CD4-positive, alpha-beta T cell treated with Interleukin-21 for 1 hour (primary cell): Measurements from ENCODE around the gene SRGAP2C.
"Not testable (repeated sequence)": the region's sequence is repeated elsewhere in the genome, so short reads cannot be mapped to it uniquely, and the experiment has no call there.

Experiments used
- DNase-seq: peaks from one replicate; pipeline ENCODE4 v3.0.0-alpha.2; 2020

The SRGAP2C gene

DNA sequence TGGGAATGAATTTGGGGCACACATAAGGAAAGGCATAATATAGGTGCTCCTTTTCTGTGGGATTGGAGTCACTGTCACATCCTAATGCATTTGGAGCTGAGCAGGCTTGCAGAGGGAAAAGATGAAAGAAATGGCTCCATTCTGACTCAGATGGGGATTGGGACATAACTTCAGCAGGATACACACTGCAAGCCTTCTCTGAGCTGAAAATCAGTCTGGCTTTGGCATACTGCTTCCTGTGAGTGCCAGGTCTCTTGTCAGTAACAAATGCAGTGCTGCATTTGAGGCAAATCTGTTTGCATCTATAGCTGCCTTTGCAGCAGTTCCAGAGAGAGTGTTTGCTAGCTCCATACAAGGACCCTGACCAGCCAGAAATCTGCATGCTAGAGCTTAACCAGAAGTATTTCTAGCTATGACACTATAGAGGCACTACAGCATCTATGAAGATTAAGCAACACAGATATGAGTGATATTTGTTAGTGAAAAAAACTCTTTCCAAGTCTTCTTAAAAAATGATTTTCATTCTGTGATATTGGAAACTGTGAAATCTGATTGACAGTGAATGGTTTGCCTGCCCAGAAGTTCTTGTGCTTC lies 98.9 kb downstream of the SRGAP2C start:
- not testable (repeated sequence) for DNase-seq

DNA sequence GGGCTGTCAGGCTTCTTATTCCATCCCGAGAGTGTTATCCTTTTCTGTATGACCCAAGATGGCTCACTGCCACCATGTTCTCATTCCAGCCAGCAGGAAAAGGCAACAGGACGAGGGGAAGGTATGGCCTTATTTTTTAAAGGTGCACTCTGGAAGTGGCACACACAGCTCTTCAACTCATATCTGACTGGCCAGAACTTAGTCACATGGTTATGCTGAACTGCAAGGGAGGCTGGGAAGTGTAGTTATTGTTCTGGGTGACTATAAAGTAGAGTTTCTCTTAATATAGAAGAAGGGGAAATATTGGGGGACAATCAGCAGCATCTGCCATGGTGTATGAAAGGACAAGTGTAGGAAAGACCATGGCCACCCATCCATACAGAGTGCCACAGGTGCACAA lies 107.8 kb downstream of the SRGAP2C start:
- not testable (repeated sequence) for DNase-seq

DNA sequence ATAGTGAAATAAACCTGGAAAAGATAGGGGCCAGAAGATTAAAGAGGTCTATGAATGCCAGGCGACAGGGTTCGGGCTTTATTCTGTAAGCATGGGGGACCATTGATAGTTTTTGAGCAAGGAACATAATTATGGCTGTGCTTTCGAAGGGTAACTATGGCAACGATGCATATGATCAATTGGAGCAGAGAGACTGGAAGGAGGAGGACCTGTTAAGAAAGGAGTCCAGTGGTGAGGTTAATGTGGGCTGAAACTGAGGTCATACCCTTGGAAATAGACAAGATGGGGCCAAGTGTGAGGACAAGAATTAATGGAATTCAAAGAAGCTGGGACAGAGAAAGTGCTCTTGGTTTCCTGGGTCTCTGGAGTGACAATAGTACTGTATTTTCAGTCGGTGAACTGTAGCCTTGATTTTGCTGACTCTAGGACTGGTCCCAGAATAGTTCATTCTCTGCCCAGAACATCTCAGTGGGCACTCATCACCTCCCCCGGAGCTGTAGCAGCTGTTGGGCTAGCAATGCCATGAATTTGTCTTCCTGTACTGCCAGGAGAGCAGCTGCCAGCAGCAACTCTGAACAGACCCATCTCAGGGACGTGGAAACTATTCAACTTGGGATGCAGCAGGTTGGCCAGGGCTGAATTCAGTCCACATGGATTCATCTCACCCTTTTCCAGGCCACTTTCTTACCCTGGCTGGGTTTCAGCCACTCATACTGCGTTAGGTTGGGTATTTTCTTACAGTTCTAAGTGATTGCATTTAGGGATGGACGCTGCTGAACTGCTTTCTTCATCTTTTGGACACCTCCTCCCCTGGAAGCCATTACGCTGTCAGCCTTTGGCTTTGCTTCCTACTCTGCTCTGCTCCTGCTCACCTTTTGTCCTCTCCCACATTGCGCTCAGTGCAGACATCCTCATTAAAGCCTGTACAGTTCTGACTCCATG lies 108.8 kb downstream of the SRGAP2C start:
- DNase-seq, result not testable (repeated sequence)

DNA sequence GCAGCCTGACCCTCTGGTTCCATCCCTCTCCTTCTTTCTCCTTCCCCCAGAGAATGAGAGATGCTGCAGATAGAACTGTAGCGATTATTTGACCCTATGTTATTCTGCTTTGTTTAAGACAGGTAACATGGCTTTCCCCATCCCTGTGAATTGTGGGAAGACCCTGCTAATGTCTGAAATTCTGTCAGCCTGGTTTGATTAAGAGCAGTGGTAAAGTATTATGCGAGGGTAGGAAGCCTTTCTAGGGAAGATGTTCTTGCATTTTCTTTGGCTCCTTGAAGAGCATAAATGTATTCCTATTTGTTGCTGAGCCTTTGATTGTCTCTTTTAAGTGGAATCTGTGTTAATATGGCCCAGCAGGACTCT lies 109.4 kb downstream of the SRGAP2C start:
- DNase-seq, result not testable (repeated sequence)

DNA sequence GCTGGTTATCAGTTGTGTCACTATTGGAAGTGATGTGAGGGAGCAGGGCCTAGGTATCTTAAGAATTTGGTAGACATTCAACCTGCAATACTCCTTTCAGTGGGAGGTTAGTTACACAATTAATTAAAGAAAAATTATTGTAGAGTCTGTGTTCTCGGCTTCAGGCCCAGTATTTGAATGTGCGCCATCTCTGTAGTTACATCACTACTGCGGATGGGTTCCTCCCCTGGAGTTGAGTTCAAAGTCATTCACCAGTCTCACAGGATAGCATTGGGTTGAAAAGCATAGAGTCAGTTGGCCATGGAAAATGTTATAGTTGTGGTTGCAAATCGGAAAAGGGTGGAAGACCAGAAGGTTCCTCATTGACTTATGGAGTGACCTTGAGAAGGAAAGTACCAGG lies 111.8 kb downstream of the SRGAP2C start:
- not testable (repeated sequence) for DNase-seq

DNA sequence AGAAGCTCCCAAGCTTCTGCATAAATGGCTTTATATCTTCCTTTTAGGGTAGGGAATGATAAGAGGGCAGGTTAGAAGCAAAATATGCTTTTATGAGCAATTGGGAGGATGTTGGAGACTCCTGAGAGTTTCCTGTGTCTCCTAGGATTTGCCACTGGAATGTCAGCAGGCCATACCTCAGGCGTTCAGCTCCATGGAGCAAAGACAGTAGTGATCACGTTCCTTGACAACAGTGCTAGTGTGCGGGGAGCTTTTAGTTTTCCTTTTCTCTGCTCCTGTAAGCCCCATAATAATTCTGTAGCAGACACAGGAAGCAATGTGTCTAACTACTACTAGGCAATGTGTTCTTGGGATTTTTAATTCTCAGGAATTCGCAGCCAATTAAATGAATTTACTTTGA lies 113.8 kb downstream of the SRGAP2C start:
- DNase-seq, result not testable (repeated sequence)

DNA sequence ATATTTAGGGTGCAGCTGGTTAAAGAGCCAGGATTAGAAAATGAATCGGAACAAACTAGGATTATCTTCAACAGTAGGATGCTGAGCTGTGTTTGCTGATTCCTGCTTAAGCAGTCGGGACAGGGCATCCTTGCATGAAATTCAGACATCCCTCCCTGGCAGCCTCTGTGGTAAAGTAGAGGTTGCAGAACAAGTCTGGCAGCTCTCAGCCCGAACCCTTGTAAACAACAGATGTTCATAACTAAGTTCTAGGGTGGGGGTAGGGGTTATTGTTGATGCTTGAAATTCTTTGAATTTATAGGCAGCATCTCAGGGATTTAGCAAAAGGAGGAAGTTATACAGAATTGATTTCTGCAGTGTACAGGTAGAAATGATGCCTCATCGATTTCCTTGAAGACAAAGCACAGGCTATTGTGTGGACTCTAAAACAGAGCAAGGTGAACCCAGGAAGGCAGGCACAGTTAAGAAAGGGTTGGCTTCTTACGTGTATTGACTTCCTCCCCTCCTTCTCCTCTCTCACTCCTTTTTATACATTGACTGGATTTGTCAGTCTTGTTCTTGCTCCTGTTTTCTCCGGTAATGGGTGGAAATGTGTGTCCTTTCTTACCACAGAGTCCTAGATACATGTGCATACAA lies 114.9 kb downstream of the SRGAP2C start:
- DNase-seq, result not testable (repeated sequence)

DNA sequence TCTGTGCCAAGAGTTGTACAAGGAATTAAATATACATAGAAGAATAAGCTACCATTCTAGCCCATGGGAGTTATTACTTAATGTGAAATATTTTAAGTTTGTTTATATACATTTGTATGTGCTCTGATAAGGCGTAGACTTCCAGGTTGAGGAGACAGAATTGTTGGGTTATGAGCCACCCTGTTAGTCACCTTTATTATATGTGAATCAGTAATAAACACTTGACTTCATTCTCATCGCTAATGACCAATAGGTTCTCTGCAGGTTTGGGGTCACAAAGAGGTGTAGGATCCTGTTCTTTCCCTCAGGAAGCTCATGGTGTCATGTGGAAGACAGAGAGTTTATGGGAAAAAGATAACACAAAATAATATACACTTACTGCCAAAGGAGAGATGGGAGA lies 117.1 kb downstream of the SRGAP2C start:
- DNase-seq, result not testable (repeated sequence)

DNA sequence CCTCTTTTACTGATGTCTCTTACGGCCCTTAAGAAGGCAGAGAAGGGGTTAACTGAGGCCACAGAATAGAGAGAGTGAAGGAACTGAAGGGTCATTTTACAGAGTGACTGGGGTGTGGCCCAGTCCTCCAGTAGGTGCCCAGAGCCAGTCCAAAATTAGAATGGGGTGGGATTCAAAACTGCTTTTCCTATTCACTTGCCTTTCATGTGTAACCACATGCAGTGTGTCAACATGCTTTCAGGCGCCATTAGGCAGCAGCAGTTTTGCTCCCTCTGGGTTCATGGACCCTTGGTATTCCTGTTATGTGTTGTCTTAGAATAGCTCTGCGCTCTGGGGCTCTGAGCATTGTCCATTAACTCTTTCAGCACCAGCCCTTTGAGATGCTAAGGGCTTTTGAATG lies 123.0 kb downstream of the SRGAP2C start:
- not testable (repeated sequence) for DNase-seq

DNA sequence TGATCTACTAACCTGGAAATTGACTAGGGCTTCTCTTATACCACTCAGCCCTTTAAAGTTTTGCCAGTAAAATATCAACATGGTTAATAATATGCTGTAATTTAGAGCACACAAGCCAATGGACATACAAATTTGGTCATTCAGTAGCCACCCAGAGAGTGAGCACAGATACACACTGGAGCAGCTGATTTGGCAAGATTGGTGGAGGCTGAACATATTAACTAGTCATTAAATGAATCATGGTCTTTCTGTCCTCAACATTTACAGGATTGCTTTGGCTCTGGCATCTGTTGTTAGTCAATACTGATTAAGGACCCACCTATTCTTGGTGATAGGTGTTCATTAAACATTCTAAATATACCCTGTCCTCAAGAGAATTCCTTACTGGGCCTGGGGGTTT lies 130.7 kb downstream of the SRGAP2C start:
- not testable (repeated sequence) for DNase-seq

DNA sequence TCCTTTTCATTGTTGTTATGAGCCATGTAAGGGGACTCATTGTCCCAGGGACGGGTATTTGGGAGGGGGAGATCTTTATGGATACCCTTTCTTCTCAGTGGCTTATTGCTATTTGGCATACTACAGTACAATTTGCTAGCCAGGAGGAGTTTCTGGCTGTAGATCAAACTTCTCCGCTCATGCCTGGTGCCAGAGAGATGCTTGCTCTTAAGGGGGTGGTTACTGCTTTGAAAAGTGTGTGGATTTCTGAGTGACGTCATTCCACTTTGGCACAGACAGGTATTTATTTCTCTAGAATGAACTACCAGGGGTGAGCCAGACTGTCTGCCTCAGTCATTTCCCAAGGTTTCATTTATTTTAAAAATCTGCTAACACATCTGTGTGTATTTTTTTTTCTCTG lies 131.3 kb downstream of the SRGAP2C start:
- DNase-seq, result not testable (repeated sequence)

DNA sequence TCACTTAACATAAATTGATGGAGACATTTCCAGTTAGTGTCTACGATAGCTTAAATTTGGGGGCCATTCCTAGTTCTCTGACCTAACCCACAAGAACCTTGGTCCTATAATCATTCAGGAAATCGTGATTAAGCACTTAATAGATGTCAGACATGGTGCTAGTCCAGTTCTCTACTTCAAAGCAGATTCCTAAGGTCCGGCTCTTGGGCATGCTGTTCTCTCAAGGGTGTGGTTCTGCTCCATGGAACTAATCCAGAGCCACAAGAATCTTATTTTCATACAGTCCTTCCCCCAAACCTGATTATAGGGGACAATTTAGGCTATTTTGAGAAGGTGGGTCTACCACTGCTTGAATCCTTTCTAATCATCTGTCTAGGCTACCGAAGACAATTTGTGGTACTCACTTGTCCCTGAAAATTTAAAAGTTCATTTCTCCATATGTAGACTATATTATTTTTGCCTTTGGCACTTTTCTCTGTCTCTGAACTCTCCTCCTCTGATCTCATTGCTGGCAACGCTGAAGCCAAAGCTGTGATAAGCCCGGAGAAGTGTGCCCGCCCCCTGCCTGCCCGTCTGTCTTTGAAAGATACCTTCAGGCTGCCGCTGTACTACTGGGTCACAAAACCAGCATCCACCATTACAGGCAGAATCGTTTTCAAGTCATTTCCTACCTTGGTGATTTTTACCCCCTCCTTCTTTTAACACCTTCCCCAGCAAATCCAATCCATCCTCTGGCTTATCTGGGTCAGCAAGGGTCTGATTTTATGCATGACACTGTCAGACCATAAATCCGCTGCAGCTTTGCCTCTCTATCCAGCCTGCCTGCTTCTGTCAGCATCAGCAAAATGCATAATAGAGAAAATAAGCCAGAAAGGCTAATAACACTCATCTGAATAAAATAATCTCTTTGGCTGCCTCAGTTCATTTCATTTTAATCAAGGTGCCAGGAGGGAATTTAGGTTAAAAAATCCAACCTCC lies 133.0 kb downstream of the SRGAP2C start:
- DNase-seq, result not testable (repeated sequence)

DNA sequence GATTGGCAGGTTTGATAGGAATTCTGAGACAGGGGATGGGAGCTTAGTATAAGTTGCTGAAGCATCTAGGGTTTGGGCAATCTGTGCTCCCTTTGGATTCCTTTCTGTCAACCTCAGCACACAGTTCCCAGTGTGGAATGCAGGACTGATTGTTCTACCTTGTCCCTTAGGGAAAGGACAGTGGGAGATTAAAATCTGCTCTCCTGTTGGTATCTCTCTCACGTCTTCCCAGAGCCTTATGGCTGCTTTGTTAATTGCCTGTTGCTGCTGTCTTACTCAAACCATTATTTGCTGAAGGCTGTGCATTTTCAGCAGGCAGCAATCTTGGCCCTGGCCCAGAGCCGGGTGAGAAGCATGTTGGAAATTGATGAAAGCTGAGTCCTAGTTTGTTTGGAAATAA lies 133.9 kb downstream of the SRGAP2C start:
- DNase-seq, result not testable (repeated sequence)

DNA sequence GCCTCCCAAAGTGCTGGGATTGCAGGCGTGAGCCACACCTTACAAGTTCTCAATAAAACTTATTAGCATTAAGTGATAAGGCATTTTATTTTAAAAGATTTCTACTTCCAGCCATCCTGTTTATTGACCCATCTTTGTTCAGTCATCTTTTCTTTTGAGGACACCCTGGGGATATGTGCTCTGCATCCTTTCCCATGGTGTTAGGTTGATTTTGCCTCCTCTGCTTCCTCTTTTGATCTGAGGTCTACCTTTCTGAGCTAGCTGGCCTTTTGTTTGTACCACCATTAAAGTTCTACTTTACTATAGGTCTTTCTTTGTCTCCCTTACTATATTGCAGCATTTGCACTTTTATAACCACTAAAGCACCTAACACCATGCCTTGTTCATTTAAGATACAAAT lies 136.9 kb downstream of the SRGAP2C start:
- DNase-seq, result not testable (repeated sequence)

DNA sequence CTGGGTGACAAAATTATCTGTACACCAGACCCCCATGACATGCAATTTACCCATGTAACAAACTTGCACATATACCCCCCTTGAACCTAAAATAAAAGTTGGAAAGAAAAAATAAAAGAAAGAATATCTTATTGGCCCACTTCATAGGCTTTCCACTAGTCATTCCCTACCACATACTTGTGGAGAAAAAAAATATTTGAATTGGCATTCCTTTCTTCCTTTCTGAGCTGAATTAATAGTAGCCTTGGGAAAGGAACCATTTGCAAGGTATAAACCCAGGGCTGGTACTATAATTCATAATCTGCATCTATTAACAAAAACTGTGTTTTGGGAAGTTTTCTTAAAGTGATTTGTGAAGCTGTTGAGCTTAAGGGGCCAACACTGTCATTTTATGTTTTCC lies 140.0 kb downstream of the SRGAP2C start:
- not testable (repeated sequence) for DNase-seq

DNA sequence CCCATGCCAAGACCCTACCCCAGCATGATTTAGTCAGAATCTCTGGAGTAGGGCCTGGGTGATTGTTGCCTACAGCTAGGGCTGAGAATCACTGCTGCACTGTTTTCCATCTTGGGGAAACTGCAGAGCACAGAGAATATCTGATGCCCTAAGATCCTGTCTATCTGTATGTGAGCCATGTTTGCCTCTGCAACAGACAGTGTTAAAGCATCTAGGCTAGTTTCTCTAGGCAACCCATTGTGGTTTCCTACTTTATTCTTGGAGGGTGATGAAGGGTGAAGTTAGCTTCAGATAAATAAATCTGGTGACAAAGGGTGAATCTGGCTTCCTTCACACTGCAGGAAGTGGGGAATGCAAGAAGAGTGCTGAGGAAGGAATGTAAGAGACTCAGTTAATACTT lies 147.4 kb downstream of the SRGAP2C start:
- not testable (repeated sequence) for DNase-seq

DNA sequence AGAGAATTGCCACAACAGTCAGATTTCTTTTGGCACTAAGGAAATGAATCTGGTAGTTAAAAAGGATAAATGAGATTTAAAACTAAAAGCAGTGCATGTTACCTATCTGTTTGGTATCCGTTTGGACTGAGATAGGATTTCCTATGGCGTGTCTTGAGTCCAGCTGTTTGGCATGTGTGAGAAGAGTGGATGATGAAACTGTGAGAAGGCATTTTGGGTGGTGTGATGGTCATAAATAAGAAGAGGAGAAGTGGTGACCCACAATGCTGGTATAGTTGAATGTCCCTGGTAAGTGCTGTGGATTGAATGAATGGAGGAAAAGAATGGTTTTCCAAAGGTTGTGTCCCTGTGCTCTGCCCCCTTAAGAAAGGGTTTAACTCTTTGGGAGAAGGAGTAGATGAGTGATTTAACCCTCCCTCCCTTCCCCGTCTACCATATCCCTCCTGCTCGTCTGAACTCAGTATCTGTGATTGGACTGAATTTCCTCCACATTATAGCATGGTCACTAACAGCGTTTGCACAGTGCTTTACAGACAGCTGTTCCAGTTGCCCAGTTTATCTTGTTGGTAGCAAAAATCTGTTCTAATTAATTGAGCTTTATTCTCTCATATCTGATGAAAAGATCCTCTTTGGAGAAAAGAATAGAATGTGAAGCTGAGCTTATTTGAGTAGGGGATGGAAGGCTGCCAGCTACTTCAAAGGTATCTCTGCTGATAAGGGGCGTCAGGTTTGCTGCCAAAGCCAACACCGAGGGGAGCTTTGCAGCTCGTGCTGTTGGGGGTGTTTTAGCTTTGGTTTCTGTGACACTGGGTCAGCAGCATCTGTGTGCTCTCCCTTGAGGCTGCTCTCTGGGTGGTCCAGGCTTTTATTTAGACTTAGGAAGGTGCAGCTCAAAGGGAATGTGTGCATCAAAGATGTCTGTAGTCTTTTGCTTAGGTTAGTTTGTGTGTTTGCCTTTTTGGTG lies 148.1 kb downstream of the SRGAP2C start:
- not testable (repeated sequence) for DNase-seq

DNA sequence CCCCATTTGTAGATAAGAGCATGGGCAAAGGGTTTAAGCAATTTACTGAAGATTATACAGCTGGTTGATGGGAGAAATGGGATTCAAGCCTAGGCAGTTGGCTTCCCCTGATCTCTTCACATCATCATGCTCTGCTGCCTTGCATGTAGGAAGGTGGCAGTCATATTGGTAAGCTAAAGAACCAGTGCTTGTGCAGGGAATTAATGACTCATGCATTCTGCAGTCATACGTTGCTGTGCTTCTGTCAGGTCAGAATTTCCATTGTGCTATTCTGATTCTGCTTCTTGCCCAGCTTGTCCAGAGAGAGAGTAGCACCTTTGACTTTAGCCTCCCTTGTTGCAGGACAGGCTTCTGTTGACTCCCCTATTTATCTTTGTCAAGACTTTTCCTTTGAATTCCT lies 153.2 kb downstream of the SRGAP2C start:
- not testable (repeated sequence) for DNase-seq

DNA sequence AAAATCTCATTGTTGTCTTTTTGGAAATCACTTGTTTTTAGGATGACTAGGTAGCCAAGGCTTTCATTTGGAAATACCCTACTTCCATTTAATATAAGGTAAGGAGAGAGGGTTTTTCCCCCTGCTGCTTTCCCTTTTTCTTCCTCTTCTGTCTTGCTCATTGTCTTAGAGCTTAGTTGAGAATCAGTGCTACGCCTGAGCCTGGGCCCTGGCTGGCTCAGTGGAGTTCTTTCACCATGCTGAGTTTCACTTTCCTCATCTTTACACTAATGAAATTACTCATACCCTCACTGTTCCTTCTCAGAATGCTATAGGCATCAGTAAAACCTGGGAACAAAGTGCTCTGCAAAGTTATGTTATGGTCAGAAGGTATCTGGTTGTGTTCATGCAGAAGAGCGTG lies 154.8 kb downstream of the SRGAP2C start:
- DNase-seq, result not testable (repeated sequence)

DNA sequence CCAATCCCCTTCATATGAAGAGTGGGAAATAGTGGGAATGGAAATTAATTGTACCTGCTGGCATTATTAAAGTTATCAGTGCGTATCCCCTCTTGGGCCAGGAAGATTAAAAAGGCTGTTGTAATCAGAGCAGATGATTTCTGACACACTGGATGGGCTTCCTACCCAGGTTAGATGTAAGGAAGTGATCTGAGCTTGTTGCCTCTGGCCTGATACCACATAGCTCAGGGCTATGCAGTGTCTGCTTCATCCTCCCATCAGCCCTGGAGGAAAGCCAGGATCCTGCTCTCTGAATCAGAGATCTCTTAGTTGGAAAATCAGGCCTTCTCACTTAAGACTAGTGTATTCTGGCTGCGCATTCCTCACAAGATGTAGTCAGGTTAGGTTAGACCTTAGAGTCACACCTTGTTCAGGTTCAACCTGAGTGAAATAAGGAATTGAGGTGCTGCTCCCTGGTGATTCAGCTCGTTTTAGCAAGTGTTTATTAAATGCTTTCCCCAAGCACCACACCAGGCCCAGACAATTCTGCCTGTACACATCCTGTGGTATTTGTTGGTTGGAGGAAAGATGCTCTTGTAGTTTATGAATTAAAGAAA lies 158.6 kb downstream of the SRGAP2C start:
- not testable (repeated sequence) for DNase-seq

DNA sequence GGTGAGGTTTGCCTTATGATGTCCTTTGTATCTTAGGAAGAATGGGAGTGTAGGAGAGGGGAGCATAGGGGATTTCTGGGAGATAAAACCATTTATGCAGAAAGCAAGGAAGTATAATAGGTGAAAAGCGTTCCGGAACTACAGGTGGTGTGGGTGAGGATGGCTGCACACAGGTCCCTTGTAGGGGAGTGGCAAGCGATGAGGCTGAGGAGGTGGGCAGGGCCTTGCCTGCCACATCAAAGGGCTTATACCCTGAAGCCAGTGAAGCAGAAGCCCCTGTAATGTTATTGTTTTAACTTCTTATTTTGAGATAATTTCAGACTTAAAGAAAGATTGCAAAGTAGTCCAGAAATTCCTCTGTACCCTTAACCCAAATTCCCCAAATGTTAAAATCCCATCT lies 159.6 kb downstream of the SRGAP2C start:
- not testable (repeated sequence) for DNase-seq
